NCI-H187 treated with DMSO at 0.1 percent for 48 hours (cell line): ENCODE measurements around the gene GALNT12.

Experiments
- DNase-seq: peaks from one replicate; lab custom pipeline; 2025; lab: John Stamatoyannopoulos, UW

Gene GALNT12

DNA sequence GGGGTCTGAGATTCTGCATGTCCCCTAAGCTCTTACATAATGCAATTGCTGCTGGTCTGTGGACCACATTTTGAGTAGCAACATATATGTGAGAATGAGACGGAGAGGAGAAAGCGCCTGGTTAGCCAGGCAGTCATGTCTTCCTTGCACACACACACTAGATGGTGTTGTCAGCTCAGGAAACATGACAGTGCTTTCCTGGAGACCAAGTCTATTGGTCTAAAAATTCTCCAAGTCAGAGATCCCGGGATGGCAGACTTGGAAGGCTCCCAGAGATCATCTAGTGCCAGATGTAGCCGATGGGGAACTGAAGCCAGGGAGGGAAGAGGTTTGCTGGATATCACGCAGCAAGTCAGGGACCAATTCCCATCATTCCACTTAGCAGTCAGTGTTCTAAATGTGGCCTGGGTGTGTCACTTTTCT lies 53.4 kb downstream of the GALNT12 start:
- DNase-seq: no peak

GRCh38 chr9:98861781-98862504 lies 54.5 kb downstream of the GALNT12 start:
- DNase-seq: no peak

DNA sequence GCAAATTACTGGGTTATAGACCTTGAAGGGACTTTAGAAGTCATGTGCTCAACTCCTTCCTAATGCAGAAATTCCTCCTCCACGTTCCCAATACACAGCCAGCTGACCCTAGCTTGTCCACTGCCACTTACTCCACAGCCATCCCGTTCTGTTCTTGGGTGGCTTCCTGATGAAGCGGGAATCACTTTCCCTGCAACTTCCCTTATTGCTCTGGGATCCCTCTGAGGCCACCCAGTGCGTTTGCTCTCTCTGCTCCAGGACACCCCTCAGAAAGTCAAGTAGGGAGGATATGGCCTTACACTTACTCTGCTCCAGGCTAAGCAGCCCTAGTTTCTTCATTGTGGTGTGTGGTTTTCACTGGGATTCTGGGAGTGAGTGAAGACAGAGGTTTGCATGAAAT lies 55.5 kb downstream of the GALNT12 start:
- no peak for DNase-seq

DNA sequence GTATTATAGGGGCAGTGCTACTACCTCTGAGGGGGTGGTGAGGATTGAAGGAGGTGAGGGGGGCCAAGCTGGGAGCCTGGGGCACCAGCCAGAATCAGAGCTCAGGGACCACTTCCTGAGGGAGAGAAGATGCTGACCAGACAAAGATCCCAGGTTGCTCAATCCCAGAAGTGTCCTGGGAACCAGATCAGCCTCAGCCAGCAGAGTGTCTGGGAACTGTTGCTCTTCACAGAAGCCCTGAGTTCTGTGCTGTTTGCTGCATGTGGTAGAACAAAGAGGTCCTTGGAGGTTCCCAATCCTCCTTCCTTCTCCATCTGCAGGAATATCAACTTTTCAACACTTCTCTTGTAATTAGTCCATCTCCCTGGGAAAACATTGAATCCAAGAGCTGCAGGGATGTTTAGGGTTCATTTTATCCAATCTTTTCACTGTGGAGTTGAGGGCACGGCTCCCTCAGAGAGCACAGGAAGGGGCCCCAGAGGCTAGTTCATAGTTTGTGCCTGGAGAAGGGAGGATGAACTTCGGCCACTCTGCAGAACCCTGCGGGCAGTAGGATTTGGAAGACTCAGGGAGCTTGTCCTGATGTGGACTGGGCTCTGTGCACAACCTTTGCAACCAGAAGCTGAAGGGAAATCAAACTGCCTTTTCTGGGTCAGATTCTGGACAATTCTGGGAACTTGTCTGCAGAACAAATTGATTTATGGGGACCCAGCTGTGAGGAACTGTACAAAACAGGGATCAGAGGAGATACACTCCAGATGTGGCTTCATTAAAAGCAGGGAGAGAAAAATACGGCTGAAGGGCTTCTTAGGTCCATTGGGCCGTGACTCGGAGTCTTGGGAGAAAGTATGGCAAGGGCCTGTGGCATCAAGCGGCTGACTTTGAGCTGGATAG lies 57.1 kb downstream of the GALNT12 start:
- DNase-seq: no peak

DNA sequence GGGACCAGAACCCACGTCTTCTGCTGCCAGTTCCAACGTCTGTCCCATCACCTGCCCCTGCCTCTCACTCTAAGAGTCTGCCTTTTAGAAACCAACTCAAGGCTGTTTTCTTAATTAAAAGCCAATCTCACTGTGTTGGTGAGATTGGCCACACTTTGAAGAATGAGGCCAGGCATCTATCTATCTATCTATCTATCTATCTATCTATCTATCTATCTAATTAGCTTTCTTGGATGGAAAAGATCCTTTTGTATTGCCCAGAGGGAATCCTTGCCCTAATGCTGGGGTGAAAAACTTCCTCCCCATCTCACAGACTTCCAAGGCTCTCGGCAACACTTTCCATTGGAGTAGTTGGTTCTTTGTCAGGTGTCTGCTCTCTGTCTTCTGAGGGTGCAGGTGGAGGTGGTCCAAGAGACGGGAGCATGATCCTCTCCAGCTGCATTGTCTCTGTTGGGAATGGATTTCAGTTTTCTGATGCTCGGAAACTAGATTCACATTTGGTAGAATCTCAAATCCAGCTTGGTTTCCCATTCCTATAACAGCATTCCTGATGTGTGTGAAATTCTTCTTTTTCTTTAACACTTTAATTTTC lies 57.9 kb downstream of the GALNT12 start:
- DNase-seq: no peak

- DNase-seq: no peak
These were observed 59.1 kb downstream of the GALNT12 start for GRCh38 chr9:98866435-98867102.

DNA sequence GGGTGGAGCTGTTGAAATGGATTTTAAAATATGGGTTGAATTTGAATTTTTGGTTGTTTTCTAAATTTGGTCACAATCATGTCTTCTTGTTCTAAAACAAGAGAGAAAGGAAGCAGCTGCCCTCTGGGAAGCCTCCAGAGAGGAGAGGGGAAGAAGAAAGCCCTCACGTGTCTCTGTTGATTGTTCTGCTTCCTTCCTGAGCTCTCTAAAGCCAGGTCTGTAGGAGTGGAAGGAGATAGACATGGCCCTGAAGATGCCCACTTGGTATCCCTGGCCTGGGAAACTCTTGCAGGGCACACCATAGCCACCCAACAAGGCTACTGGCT lies 59.6 kb downstream of the GALNT12 start:
- no peak for DNase-seq

DNA sequence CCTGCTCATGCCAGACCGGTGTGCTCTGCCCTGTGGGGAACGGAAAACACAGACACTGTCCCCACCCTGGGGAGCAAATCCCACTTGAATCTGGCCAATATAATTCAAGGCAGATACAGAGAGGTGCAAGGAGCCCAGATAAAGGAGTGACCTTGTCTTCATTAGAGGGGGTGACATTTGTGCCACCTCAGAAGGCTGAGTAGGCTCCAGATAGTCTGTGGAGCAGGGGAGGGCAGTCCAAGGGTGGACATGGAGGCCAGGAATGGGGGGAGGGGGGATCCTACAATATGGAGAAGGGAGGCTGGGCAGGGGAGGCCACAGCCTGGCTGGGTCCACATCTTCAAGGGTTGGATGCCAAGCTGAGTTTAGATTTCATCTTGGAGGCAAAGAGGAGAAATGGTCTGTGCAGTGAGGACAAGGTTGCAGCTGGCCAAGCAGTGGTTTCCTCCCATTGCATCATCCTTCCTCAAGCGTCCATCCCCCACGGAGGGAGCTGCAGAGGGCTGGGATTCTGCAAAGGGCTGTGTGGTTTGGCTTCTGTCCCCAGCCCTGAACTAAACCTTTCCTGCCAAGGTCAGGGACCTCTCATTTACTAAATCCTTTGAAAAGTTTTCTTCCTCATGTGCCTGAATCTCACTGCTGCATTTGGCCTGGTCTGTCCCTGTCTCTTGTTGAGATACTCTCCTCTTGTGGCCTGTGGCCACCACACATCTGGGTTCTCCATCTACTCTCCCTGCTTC lies 60.1 kb downstream of the GALNT12 start:
- no peak for DNase-seq

- no peak for DNase-seq
These were observed 61.7 kb downstream of the GALNT12 start for GRCh38 chr9:98869078-98869745.

GRCh38 chr9:98869866-98870265 lies 62.4 kb downstream of the GALNT12 start:
- DNase-seq: no peak

GRCh38 chr9:98870782-98871557 lies 63.5 kb downstream of the GALNT12 start:
- DNase-seq: no peak

GRCh38 chr9:98871558-98872065 lies 64.1 kb downstream of the GALNT12 start:
- no peak for DNase-seq

- no peak for DNase-seq
These were observed 66.1 kb downstream of the GALNT12 start for GRCh38 chr9:98873526-98873925.

DNA sequence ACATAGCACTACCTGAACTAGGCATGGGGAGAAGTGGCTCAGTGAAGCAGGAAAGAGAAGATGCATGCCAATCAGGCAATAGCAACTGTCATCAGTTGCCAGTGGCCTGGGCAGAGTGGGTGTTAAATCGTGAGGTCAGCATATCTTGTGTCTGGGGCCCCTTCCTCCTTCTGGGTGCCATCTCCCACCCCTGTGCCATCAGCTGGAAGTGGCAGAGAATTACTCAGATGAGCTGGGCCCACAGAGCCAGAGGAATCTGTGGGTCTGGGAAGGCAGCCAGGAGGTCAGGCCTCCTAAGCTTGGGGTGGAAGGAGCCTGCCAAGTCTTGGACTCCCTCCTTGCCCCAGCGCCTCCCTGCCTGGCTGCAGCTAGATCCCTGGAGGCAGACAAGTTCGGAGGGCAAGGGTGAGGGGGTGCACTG lies 66.5 kb downstream of the GALNT12 start:
- DNase-seq: no peak

GRCh38 chr9:98874721-98875255 lies 67.3 kb downstream of the GALNT12 start:
- no peak for DNase-seq

- no peak for DNase-seq
These were observed 68.1 kb downstream of the GALNT12 start for GRCh38 chr9:98875536-98875935.

DNA sequence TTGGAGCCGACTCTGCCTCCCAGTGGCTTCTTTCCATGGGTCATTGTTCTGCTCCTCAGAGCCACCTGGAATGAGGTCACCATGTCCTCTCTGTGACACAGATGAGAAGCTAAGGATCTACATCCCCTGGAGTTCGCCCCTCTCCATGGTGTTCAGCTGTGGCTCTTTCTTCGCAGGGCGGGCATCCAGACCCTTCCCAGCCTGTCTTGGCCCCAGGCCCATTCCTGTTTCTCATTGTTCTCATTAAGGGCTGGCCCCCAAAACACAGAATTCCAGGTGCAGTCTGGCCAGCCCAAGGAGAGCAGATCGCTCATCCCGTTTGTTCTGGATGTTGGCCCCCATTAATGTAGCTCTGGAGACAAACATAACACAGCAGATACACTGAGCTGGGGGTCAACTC lies 69.8 kb downstream of the GALNT12 start:
- no peak for DNase-seq

DNA sequence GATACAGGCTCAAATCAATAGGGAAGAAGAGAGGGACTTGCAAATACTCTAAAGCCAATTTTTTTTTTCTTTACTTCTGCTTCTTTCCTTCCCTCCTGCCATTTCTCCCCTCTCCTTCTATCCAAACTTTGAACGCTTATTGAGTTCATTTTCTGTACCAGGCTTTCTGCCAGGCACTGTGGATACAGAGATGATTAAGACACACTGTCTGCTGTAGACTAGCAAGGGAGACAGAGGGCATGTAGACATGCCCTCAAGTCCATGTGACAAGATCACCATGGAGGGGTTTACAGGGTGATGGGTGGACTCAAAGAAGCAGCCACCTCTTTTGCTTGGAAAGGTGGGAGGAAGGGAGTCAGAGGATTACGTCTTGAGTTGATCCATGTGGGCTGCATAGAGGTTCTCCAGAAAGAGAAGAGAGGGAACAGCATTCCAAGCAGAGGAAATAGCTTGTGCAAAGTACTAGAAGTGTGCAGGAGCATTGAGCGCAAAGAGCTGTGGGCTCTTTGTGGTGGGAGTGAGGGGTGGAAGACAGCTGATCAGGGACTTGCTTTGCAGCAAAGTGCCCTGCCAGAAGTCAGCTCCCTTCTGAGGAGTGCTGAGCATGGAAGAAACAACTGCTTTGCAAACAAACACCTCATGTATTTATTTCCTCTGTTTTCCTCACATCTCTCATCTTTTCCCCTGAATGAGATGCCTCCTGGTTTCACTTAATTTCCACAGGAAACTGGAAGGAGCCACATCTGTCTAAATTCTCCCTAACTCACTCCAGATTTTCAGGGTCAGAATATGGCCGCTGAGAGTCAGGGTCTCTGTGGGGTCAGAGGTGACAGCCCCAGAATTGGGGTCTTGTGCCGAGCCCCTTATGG lies 71.9 kb downstream of the GALNT12 start:
- no peak for DNase-seq

DNA sequence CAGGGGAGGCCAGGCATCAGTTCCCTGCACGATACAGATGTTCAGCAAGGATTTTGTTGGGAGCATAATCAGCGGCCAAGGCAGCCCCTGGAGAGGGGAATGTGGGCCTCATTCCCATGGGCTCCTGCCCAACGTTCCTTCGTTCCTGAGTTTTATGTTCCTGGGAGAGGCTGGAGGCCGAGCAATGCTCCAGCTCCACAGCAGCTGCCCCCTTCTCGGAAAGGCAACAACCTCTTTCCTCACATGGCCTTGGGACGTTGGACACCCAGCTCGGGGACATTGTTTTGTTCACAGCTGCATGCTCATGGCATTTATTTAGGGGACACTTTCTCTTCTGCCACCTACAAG lies 72.5 kb downstream of the GALNT12 start:
- no peak for DNase-seq
